ENCODE data around the gene SLC9A6.

The SLC9A6 gene

DNA sequence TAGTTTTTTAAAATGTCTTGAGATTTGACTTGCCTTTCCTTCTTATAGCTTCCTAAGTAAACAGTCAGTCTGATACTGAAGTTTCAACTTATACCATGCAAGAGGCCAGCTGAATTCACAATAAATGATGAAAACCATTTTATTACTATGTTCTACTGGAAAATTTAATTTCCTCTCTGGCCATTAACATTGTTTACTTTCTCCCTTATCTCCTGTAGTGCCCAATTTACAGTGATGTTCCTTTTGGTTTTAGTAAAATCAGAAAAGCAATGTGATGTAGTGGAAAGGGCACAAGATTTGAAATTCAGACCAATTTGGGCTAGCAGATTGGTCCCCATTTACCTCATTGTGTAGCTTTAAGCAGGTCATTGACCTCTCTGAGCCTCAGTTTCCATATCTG lies 54.2 kb downstream of the SLC9A6 start:
- Histone ChIP-seq H3K4me3 (ENCODE audit: severe bottlenecking) (no peak overlapping the region), H3K27ac (ENCODE audit: poor library complexity, severe bottlenecking) (no peak overlapping the region), H3K36me3 (ENCODE audit: low read depth) (no peaks in the 10 kb centered on the region), H3K9me3 (ENCODE audit: severe bottlenecking) (no peaks in the 10 kb centered on the region), H3K27me3 (ENCODE audit: insufficient read depth, poor library complexity, severe bottlenecking) (no peaks in the 10 kb centered on the region), H3K4me1 (ENCODE audit: insufficient read depth, poor library complexity, severe bottlenecking) (no peaks in the 10 kb centered on the region)
- ATAC-seq (ENCODE audit: low read depth) (no peak), DNase-seq (ENCODE audit: low spot score) (no peak)
- TF ChIP-seq, protein P1, sequence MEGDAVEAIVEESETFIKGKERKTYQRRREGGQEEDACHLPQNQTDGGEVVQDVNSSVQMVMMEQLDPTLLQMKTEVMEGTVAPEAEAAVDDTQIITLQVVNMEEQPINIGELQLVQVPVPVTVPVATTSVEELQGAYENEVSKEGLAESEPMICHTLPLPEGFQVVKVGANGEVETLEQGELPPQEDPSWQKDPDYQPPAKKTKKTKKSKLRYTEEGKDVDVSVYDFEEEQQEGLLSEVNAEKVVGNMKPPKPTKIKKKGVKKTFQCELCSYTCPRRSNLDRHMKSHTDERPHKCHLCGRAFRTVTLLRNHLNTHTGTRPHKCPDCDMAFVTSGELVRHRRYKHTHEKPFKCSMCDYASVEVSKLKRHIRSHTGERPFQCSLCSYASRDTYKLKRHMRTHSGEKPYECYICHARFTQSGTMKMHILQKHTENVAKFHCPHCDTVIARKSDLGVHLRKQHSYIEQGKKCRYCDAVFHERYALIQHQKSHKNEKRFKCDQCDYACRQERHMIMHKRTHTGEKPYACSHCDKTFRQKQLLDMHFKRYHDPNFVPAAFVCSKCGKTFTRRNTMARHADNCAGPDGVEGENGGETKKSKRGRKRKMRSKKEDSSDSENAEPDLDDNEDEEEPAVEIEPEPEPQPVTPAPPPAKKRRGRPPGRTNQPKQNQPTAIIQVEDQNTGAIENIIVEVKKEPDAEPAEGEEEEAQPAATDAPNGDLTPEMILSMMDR (IDR thresholded peaks at IDR 0.05; ENCODE audit: poor library complexity, severe bottlenecking): no peak

DNA sequence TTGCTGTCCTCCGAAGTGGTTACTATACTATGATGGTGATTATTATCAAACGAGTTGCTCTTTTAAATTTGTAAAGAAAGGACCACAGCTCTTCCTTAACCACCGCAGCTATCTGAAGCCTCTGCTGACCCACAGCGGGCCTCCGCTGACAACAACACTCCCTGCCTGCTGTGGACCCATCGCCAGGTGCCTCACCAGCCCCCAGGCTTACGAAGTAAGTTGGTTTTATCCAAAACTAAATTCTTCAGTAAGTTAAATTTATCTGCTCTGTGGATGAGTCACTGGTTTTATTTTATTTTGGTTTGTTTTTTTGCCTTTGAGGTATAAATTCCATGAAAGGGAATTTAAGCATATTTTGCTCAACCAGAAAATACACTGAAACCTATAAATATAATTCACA lies 54.7 kb downstream of the SLC9A6 start:
- Histone ChIP-seq H3K4me3 (ENCODE audit: severe bottlenecking) (no peak overlapping the region), H3K27me3 (ENCODE audit: insufficient read depth, poor library complexity, severe bottlenecking) (no peaks in the 10 kb centered on the region), H3K4me1 (ENCODE audit: insufficient read depth, poor library complexity, severe bottlenecking) (no peaks in the 10 kb centered on the region), H3K9me3 (ENCODE audit: severe bottlenecking) (no peaks in the 10 kb centered on the region), H3K36me3 (ENCODE audit: low read depth) (no peaks in the 10 kb centered on the region), H3K27ac (ENCODE audit: poor library complexity, severe bottlenecking) (no peak overlapping the region)
- TF ChIP-seq, protein P1 (IDR thresholded peaks at IDR 0.05; ENCODE audit: poor library complexity, severe bottlenecking): no peak
- no peak for ATAC-seq (ENCODE audit: low read depth)
- no peak for DNase-seq (ENCODE audit: low spot score)

DNA sequence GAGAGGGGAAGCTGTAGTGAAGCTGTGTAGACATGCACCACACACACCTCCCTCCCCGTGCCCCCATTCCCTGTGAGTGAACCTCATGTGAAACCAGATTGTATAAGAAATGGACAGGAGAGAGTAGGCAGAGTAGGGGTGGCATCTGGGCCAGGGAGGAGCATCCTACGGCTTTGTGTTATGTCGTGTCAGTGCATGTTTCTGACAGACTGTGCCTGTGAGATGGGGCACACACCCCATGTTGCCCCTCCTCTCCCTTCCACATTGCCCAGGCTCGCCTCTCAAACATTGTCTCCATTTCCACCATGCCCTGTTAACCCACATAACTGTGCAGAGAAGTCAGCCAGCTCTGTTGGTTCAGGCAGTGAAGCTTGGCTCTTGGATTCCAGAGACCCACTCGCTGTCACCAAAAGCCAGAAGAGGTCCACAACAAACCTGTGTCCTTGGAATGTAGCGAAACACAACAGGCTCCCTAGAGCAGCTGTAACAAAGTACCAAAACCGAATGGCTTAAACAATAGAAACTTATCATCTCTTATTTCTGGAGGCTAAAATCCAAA lies 56.1 kb downstream of the SLC9A6 start:
- TF ChIP-seq, protein P1 (IDR thresholded peaks at IDR 0.05; ENCODE audit: poor library complexity, severe bottlenecking): no peak
- ATAC-seq (ENCODE audit: low read depth) (no peak), DNase-seq (ENCODE audit: low spot score) (no peak)

DNA sequence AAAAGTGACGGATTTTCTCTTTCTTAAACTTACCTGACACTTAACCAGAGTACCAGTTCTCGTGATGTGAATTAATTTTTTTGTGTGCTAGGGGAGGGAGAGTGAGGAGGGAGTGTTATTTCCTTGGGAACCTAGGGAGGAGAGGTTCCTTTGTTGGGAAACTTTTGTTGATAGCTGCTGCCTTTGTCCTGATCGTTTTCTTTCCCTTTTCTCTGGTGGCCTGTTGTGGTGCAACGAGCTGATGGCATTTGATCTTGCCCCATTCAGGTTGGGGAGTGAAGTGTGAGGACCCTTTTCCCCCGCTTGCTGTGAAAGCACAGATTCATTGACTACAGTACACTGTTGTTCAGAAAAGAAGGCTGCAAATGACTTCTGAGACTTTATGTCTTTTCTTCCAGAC lies 59.8 kb downstream of the SLC9A6 start:
- TF ChIP-seq, protein P1 (IDR thresholded peaks at IDR 0.05; ENCODE audit: poor library complexity, severe bottlenecking): no peak
- H3K27ac ChIP-seq (ENCODE audit: poor library complexity, severe bottlenecking): no peak overlapping the region
- no peak for ATAC-seq (ENCODE audit: low read depth)

More for the DNA sequence above, 56.1 kb downstream of the SLC9A6 start:
- Histone ChIP-seq H3K27me3 (ENCODE audit: insufficient read depth, poor library complexity, severe bottlenecking) (no peaks in the 10 kb centered on the region), H3K27ac (ENCODE audit: poor library complexity, severe bottlenecking) (no peak overlapping the region), H3K36me3 (ENCODE audit: low read depth) (no peaks in the 10 kb centered on the region), H3K4me1 (ENCODE audit: insufficient read depth, poor library complexity, severe bottlenecking) (no peaks in the 10 kb centered on the region), H3K9me3 (ENCODE audit: severe bottlenecking) (no peaks in the 10 kb centered on the region), H3K4me3 (ENCODE audit: severe bottlenecking) (no peak overlapping the region)

DNA sequence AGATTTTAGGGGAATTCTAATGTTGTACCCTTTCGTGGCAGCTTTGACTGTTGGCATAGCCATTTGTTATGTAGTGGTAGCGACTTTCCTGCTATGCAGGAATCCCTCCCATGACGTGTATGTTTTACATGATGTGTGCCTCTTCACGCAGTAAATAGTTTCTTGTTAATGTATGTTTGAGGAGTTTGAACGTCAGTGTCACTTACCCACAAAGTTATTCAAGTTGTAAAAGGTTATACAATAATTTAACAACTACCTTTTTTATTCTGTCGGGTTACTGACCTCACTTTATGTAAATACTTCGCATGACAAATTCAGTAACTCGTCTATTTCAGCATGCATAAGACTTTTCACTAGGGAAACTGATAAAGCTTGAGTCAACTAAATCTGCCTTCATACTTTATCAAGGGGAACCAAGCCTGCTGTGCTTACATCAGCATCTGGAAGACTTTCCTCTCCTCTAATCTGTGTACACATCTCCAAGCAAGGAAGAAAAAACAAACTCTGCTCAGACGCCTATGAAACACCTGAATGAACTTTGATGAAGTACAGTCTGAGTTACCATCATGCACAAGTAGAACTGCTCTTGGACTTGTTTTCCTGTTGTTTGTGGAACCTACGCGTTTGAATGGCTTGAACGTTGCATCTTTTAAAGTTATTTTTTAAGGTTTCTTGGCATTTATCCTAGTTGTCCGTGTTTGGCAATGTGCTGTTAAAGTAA lies 61.2 kb downstream of the SLC9A6 start:
- no peaks in the 10 kb centered on the region for H3K9me3 ChIP-seq (ENCODE audit: severe bottlenecking)
- peaks cover 12% of the 10 kb centered on the region for H3K4me1 ChIP-seq (ENCODE audit: insufficient read depth, poor library complexity, severe bottlenecking)
- TF ChIP-seq, protein P1 (IDR thresholded peaks at IDR 0.05; ENCODE audit: poor library complexity, severe bottlenecking): no peak
- 0 out of 3 replicates have a peak, but pooled peaks have one; percentile 13 for ATAC-seq (ENCODE audit: low read depth)
- no peak for DNase-seq (ENCODE audit: low spot score)
- peak overlapping the region; percentile 33 for H3K27ac ChIP-seq (ENCODE audit: poor library complexity, severe bottlenecking)
- no peaks in the 10 kb centered on the region for H3K36me3 ChIP-seq (ENCODE audit: low read depth)
- no peak overlapping the region for H3K4me3 ChIP-seq (ENCODE audit: severe bottlenecking)
- H3K27me3 ChIP-seq (ENCODE audit: insufficient read depth, poor library complexity, severe bottlenecking): no peaks in the 10 kb centered on the region

More for the DNA sequence above, 59.8 kb downstream of the SLC9A6 start:
- DNase-seq (ENCODE audit: low spot score): no peak
- peaks cover 12% of the 10 kb centered on the region for H3K4me1 ChIP-seq (ENCODE audit: insufficient read depth, poor library complexity, severe bottlenecking)
- no peaks in the 10 kb centered on the region for H3K9me3 ChIP-seq (ENCODE audit: severe bottlenecking)
- H3K4me3 ChIP-seq (ENCODE audit: severe bottlenecking): no peak overlapping the region
- H3K27me3 ChIP-seq (ENCODE audit: insufficient read depth, poor library complexity, severe bottlenecking): no peaks in the 10 kb centered on the region
- H3K36me3 ChIP-seq (ENCODE audit: low read depth): no peaks in the 10 kb centered on the region
